T-helper 17 cell (primary cell): ENCODE results near the gene DCTPP1. TPM values are rescaled to one million over a fixed set of nuclear protein-coding genes. Genes with fewer than 3 reads are reported as not detected.
A peak's percentile ranks its signal among the peaks of the same experiment; 100 is the strongest.
"Not testable (repeated sequence)": the region's sequence is repeated elsewhere in the genome, so short reads cannot be mapped to it uniquely, and the experiment has no call there.

ENCODE experiments used
- ATAC-seq: fragments of 150-1000 bp; cut with Tn5 transposase; 2 replicates; pipeline ENCODE4 v1.10.0; 2021; ENCODE audit warnings: mild to moderate bottlenecking, moderate library complexity
- DNase-seq, 3 donors: peaks; one replicate each; pipeline versions ENCODE4 v3.0.0 to v3.0.0-alpha.2; 2020 to 2021
- H3K9me3 ChIP-seq: one replicate; pipeline ENCODE4 v1.7.0; 2013; ENCODE audit warnings: low read length, mild to moderate bottlenecking; ENCODE audit not compliant: control insufficient read depth, poor library complexity, severe bottlenecking
- H3K27ac Mint-ChIP-seq: one replicate; pipeline ENCODE4 v1.8.0; 2022; ENCODE audit warnings: mild to moderate bottlenecking, moderate library complexity, mixed read lengths
- H3K27me3 Mint-ChIP-seq: one replicate; pipeline ENCODE4 v1.8.0; 2022; ENCODE audit warnings: mixed read lengths
- H3K36me3 Mint-ChIP-seq: one replicate; pipeline ENCODE4 v1.8.0; 2022; ENCODE audit warnings: low read depth, mixed read lengths
- H3K4me1 Mint-ChIP-seq: one replicate; pipeline ENCODE4 v1.8.0; 2022; ENCODE audit warnings: mild to moderate bottlenecking, mixed read lengths
- H3K4me3 Mint-ChIP-seq: one replicate; pipeline ENCODE4 v1.8.0; 2022; ENCODE audit warnings: mild to moderate bottlenecking, moderate library complexity, mixed read lengths
- total RNA-seq, 4 donors: library from RNA in 2 of 4; stranded (reverse) in 2 of 4; gene quantifications; one replicate each; pipeline ENCODE4 v1.2.3 and lab custom pipeline; 2022 to 2026

DCTPP1 gene
- total RNA-seq, 2 donors from 2014 or later: 17.4 to 19.2 TPM

GRCh38 chr16:30459456-30459855 is 29.6 kb upstream of the DCTPP1 start:
- Mint-ChIP-seq H3K4me3 (no peak overlapping the region), H3K27me3 (no peaks in the 10 kb centered on the region), H3K36me3 (no peaks in the 10 kb centered on the region), H3K27ac (peak overlapping the region; percentile 85), H3K4me1 (peaks cover 24% of the 10 kb centered on the region)
- DNase-seq (no peak), ATAC-seq (no peak)
- no peaks in the 10 kb centered on the region for H3K9me3 ChIP-seq

GRCh38 chr16:30458561-30459394 is 28.9 kb upstream of the DCTPP1 start:
- no peaks in the 10 kb centered on the region for H3K9me3 ChIP-seq
- H3K4me3 Mint-ChIP-seq: peak overlapping the region; percentile 75

GRCh38 chr16:30457743-30458560 is 28.1 kb upstream of the DCTPP1 start:
- ATAC-seq (no peak), DNase-seq (no peak)
- peaks cover 27% of the 10 kb centered on the region for H3K4me1 Mint-ChIP-seq
- no peak overlapping the region for H3K4me3 Mint-ChIP-seq
- H3K27me3 Mint-ChIP-seq: no peaks in the 10 kb centered on the region
- H3K9me3 ChIP-seq: no peaks in the 10 kb centered on the region
- peak overlapping the region; percentile 85 for H3K27ac Mint-ChIP-seq
- H3K36me3 Mint-ChIP-seq: no peaks in the 10 kb centered on the region

More at GRCh38 chr16:30458561-30459394, 28.9 kb upstream of the DCTPP1 start:
- ATAC-seq: peak; percentile 97
- Mint-ChIP-seq H3K36me3 (no peaks in the 10 kb centered on the region), H3K27me3 (no peaks in the 10 kb centered on the region), H3K4me1 (peaks cover 27% of the 10 kb centered on the region), H3K27ac (peak overlapping the region; percentile 85)
- DNase-seq: peak; percentile 35 to 51 (median 47)

- Mint-ChIP-seq H3K27ac (peak overlapping the region; percentile 9), H3K4me1 (peaks cover 27% of the 10 kb centered on the region), H3K27me3 (no peaks in the 10 kb centered on the region), H3K36me3 (no peaks in the 10 kb centered on the region), H3K4me3 (no peak overlapping the region)
- ATAC-seq (no peak), DNase-seq (no peak)
- H3K9me3 ChIP-seq: no peaks in the 10 kb centered on the region
These were observed 27.4 kb upstream of the DCTPP1 start for GRCh38 chr16:30457256-30457655.

- peaks cover 27% of the 10 kb centered on the region for H3K4me1 Mint-ChIP-seq
- H3K27ac Mint-ChIP-seq: no peak overlapping the region
- H3K27me3 Mint-ChIP-seq: no peaks in the 10 kb centered on the region
- ATAC-seq: no peak
- H3K9me3 ChIP-seq: no peaks in the 10 kb centered on the region
- H3K36me3 Mint-ChIP-seq: no peaks in the 10 kb centered on the region
- no peak overlapping the region for H3K4me3 Mint-ChIP-seq
- no peak for DNase-seq
These were observed 26.5 kb upstream of the DCTPP1 start for GRCh38 chr16:30456302-30456701.

GRCh38 chr16:30452709-30453580 is 23.1 kb upstream of the DCTPP1 start:
- not testable (repeated sequence) for H3K27me3 Mint-ChIP-seq, H3K4me3 Mint-ChIP-seq, H3K36me3 Mint-ChIP-seq, DNase-seq, H3K27ac Mint-ChIP-seq, ATAC-seq, H3K9me3 ChIP-seq
- H3K4me1 Mint-ChIP-seq: peaks cover 20% of the 10 kb centered on the region

GRCh38 chr16:30449116-30449435 is 19.2 kb upstream of the DCTPP1 start:
- Mint-ChIP-seq H3K27ac (no peak overlapping the region), H3K27me3 (no peaks in the 10 kb centered on the region), H3K36me3 (no peaks in the 10 kb centered on the region), H3K4me1 (peaks cover 16% of the 10 kb centered on the region), H3K4me3 (no peak overlapping the region)
- ATAC-seq: no peak
- no peaks in the 10 kb centered on the region for H3K9me3 ChIP-seq
- DNase-seq: no peak

- Mint-ChIP-seq H3K4me3 (peak overlapping the region; percentile 36), H3K27me3 (no peaks in the 10 kb centered on the region), H3K36me3 (no peaks in the 10 kb centered on the region), H3K27ac (no peak overlapping the region), H3K4me1 (peaks cover 25% of the 10 kb centered on the region)
- DNase-seq (no peak), ATAC-seq (no peak)
- no peaks in the 10 kb centered on the region for H3K9me3 ChIP-seq
These were observed 17.8 kb upstream of the DCTPP1 start for GRCh38 chr16:30447512-30448226.

GRCh38 chr16:30446203-30446595 is 16.4 kb upstream of the DCTPP1 start:
- Mint-ChIP-seq H3K27me3 (no peaks in the 10 kb centered on the region), H3K36me3 (no peaks in the 10 kb centered on the region), H3K4me3 (peak overlapping the region; percentile 91), H3K27ac (peak overlapping the region; percentile 46), H3K4me1 (peaks cover 25% of the 10 kb centered on the region)
- DNase-seq: no peak
- no peaks in the 10 kb centered on the region for H3K9me3 ChIP-seq
- ATAC-seq: no peak

GRCh38 chr16:30445408-30446202 is 15.8 kb upstream of the DCTPP1 start, which contains the start of gene SEPHS2:
TSS of gene SEPHS2 (minus strand) at chr16:30445874. CDS start at chr16:30445727, 147 bp downstream.
- H3K9me3 ChIP-seq: no peaks in the 10 kb centered on the region
- peak within 1 kb of the TSS; percentile 91 for H3K4me3 Mint-ChIP-seq
- peak; percentile 97 for ATAC-seq
- no peaks in the 10 kb centered on the region for H3K27me3 Mint-ChIP-seq
- peaks cover 25% of the 10 kb centered on the region for H3K4me1 Mint-ChIP-seq
- DNase-seq: peak; percentile 79 to 94 (median 90)
- peak within 1 kb of the TSS; percentile 46 for H3K27ac Mint-ChIP-seq
- no peaks in the 10 kb centered on the region for H3K36me3 Mint-ChIP-seq

GRCh38 chr16:30445149-30445407 is 15.2 kb upstream of the DCTPP1 start:
- Mint-ChIP-seq H3K4me3 (peak overlapping the region; percentile 91), H3K27me3 (no peaks in the 10 kb centered on the region), H3K27ac (peak overlapping the region; percentile 46), H3K4me1 (peaks cover 22% of the 10 kb centered on the region), H3K36me3 (no peaks in the 10 kb centered on the region)
- ATAC-seq (no peak), DNase-seq (no peak)
- H3K9me3 ChIP-seq: no peaks in the 10 kb centered on the region
